Measurements from ENCODE around the gene ZNF311. TPM values are rescaled to one million over a fixed set of nuclear protein-coding genes. Genes with fewer than 3 reads are reported as not detected.

ZNF311 gene
- total and polyA plus RNA-seq, 9 of the 15 experiments (the other 6 are each of a cell fraction or from before 2014, with no cell fraction given): 5.1 to 10.0 (median 7.5) TPM

GRCh38 chr6:29025927-29026585 is 20.9 kb upstream of the ZNF311 start:
- Histone ChIP-seq H2AFZ (ENCODE audit: low read depth, low read length) (no peak overlapping the region), H3K36me3 (ENCODE audit: control insufficient read depth, insufficient read depth, low read length) (no peaks in the 10 kb centered on the region), H3K9ac (ENCODE audit: insufficient read depth in 1 of 2, low read depth in 2 of 2, low read length in 2 of 2) (no peak overlapping the region), H3K4me1 (replicated peaks in 1 of 2; ENCODE audit: control insufficient read depth in 2 of 2, insufficient read depth in 2 of 2, low read length in 2 of 2) (peaks cover 0 to 2% of the 10 kb centered on the region in 2 experiments; a peak in 2 of 5 replicates), H3K27ac (ENCODE audit: extremely low read depth, low read depth, low read length) (no peak overlapping the region), H3K9me3 (replicated peaks; ENCODE audit: control insufficient read depth, insufficient read depth, low read depth, low read length) (no peaks in the 10 kb centered on the region), H3K9me1 (ENCODE audit: control insufficient read depth, insufficient read depth, low read length) (no peaks in the 10 kb centered on the region), H3K27me3 (ENCODE audit: control insufficient read depth in 2 of 2, insufficient read depth in 2 of 2, low read length in 2 of 2) (no peaks in the 10 kb centered on the region), H3K4me3 (no peak overlapping the region), H3K79me2 (ENCODE audit: control insufficient read depth, insufficient read depth, low read length) (no peaks in the 10 kb centered on the region), H4K20me1 (replicated peaks; ENCODE audit: control insufficient read depth, insufficient read depth, low read length) (no peaks in the 10 kb centered on the region), H3K4me2 (ENCODE audit: insufficient read depth, low read length) (no peak overlapping the region)
- in situ Hi-C loops (cut with MboI): no loop called here
- CTCF ChIA-PET (ENCODE audit: low intra/inter-chr PET ratio): no interaction called here
- WGBS (ENCODE audit: insufficient coverage, low coverage, missing lambda C conversion rate): 3% methylated on average over 2 of the region's 2 CpGs
- no peak for FAIRE-seq
- no peak for DNase-seq (ENCODE audit: extremely low read depth in 1 of 4, low spot score in 3 of 4)
- peak; percentile 61 for ATAC-seq
- intact Hi-C loops (cut with micrococcal nuclease): no loop called here
- BruUV-seq (replicated peaks): no TSS peak
- POLR2A ChIA-PET: no interaction called here
- TF ChIP-seq KDM4B (IDR thresholded peaks at IDR 0.05; ENCODE audit: borderline replicate concordance in 2 of 2, low read depth in 1 of 2) (no peak), CBFA2T3 (IDR thresholded peaks at IDR 0.05) (peak; percentile 53), MCM2 (IDR thresholded peaks at IDR 0.05; ENCODE audit: low read depth) (no peak), ZNF398 (CRISPR knock-in tag; IDR thresholded peaks at IDR 0.05) (no peak), SLC30A9 (CRISPR knock-in tag; IDR thresholded peaks at IDR 0.05) (no peak), ZEB2 (IDR thresholded peaks at IDR 0.05) (peak; percentile 50; the same call in 1 of the 2 replicates), SREBF1 (IDR thresholded peaks at IDR 0.05; ENCODE audit: borderline replicate concordance, low read depth, low read length) (no peak), CEBPG (CRISPR knock-in tag; IDR thresholded peaks at IDR 0.05) (no peak), CEBPG (tag; conservative IDR thresholded peaks at IDR 0.05 in 1 of 2, IDR thresholded peaks at IDR 0.05 in 1 of 2) (peak; percentile 48 to 55; a peak in 2 of 4 replicates), CBFA2T2 (conservative IDR thresholded peaks at IDR 0.05) (0 out of 2 replicates have a peak, but pooled peaks have one; percentile 22), RCOR1 (IDR thresholded peaks at IDR 0.05; ENCODE audit: borderline replicate concordance in 1 of 2, low read depth in 2 of 2, low read length in 2 of 2) (peak in 1 of 2 experiments; percentile 75; a peak in 2 of 4 replicates), KDM1A (IDR thresholded peaks at IDR 0.05) (peak; percentile 67 to 68), CEBPB (tag; IDR thresholded peaks at IDR 0.05) (peak; percentile 39), ATF3 (IDR thresholded peaks at IDR 0.05) (peak; percentile 76; the same call in 1 of the 2 replicates), ATF3 (CRISPR knock-in tag; conservative IDR thresholded peaks at IDR 0.05) (no peak), TSHZ1 (CRISPR knock-in tag; IDR thresholded peaks at IDR 0.05) (no peak), ZNF224 (CRISPR knock-in tag; IDR thresholded peaks at IDR 0.05) (no peak)
